ENCODE data around the gene GEN1. TPM values are rescaled to one million over a fixed set of nuclear protein-coding genes. Genes with fewer than 3 reads are reported as not detected.

The GEN1 gene
- total and polyA plus RNA-seq, 2 of the 13 experiments (the other 11 are each of a cell fraction or from before 2014, with no cell fraction given): 9.9 to 27.1 TPM

GRCh38 chr2:17753803-17754663, at the start of gene GEN1, which contains the start of gene SMC6 (continued):
- TF ChIP-seq PREB (CRISPR knock-in tag; IDR thresholded peaks at IDR 0.05) (no peak), RORA (CRISPR knock-in tag; IDR thresholded peaks at IDR 0.05) (peak; percentile 74; the same call in 1 of the 2 replicates), GABPA (IDR thresholded peaks at IDR 0.05; ENCODE audit: low read depth, low read length) (peak; percentile 87), GABPA (CRISPR knock-in tag; IDR thresholded peaks at IDR 0.05; ENCODE audit: low read depth) (peak; percentile 95), RAD21 (CRISPR knock-in tag; IDR thresholded peaks at IDR 0.05) (peak; percentile 30), HNF4G (IDR thresholded peaks at IDR 0.05; ENCODE audit: borderline replicate concordance, low read depth, low read length) (no peak), HNF4G (CRISPR knock-in tag; IDR thresholded peaks at IDR 0.05; ENCODE audit: borderline replicate concordance, low read depth) (no peak), ZNF598 (CRISPR knock-in tag; IDR thresholded peaks at IDR 0.05; ENCODE audit: borderline replicate concordance) (no peak), MAZ (IDR thresholded peaks at IDR 0.05; ENCODE audit: borderline replicate concordance, low read depth, low read length) (no peak; the same call in 1 of the 2 replicates), MAZ (CRISPR knock-in tag; IDR thresholded peaks at IDR 0.05; ENCODE audit: low read depth) (0 out of 2 replicates have a peak, but pooled peaks have one; percentile 26), CENPBD1 (CRISPR knock-in tag; IDR thresholded peaks at IDR 0.05; ENCODE audit: borderline replicate concordance, low read depth) (no peak), ARNT (IDR thresholded peaks at IDR 0.05) (no peak), SIN3B (IDR thresholded peaks at IDR 0.05; ENCODE audit: low read length) (peak; percentile 100), CHCHD3 (CRISPR knock-in tag; IDR thresholded peaks at IDR 0.05) (no peak), MEIS2 (CRISPR knock-in tag; IDR thresholded peaks at IDR 0.05) (no peak; the same call in 1 of the 2 replicates), KMT2A (CRISPR knock-in tag; IDR thresholded peaks at IDR 0.05) (no peak), ZSCAN21 (CRISPR knock-in tag; IDR thresholded peaks at IDR 0.05; ENCODE audit: borderline replicate concordance) (no peak), ZNF441 (CRISPR knock-in tag; IDR thresholded peaks at IDR 0.05; ENCODE audit: borderline replicate concordance) (peak; percentile 15; the same call in 1 of the 2 replicates)
- TF ChIP-seq, protein P1, sequence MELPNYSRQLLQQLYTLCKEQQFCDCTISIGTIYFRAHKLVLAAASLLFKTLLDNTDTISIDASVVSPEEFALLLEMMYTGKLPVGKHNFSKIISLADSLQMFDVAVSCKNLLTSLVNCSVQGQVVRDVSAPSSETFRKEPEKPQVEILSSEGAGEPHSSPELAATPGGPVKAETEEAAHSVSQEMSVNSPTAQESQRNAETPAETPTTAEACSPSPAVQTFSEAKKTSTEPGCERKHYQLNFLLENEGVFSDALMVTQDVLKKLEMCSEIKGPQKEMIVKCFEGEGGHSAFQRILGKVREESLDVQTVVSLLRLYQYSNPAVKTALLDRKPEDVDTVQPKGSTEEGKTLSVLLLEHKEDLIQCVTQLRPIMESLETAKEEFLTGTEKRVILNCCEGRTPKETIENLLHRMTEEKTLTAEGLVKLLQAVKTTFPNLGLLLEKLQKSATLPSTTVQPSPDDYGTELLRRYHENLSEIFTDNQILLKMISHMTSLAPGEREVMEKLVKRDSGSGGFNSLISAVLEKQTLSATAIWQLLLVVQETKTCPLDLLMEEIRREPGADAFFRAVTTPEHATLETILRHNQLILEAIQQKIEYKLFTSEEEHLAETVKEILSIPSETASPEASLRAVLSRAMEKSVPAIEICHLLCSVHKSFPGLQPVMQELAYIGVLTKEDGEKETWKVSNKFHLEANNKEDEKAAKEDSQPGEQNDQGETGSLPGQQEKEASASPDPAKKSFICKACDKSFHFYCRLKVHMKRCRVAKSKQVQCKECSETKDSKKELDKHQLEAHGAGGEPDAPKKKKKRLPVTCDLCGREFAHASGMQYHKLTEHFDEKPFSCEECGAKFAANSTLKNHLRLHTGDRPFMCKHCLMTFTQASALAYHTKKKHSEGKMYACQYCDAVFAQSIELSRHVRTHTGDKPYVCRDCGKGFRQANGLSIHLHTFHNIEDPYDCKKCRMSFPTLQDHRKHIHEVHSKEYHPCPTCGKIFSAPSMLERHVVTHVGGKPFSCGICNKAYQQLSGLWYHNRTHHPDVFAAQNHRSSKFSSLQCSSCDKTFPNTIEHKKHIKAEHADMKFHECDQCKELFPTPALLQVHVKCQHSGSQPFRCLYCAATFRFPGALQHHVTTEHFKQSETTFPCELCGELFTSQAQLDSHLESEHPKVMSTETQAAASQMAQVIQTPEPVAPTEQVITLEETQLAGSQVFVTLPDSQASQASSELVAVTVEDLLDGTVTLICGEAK (IDR thresholded peaks at IDR 0.05): peak; percentile 61; the same call in 1 of the 2 replicates
- TF ChIP-seq, protein P1 (CRISPR knock-in tag; IDR thresholded peaks at IDR 0.05): no peak; the same call in 1 of the 2 replicates

All from HepG2 (cell line).